Common myeloid progenitor, CD34-positive (primary cell): Measurements from ENCODE around the gene KANK4.

Experiments used
- CTCF ChIA-PET: fragments of 350-600 bp; sonication (Branson Sonifier 250); formaldehyde crosslinking; loops from one replicate; lab custom pipeline; 2021; ENCODE audit warnings: antibody characterized with exemption; lab: Charles Lee
- POLR2A ChIA-PET: fragments of 350-600 bp; sonication (Branson Sonifier 250); formaldehyde crosslinking; loops from one replicate; lab custom pipeline; 2021; ENCODE audit warnings: antibody characterized with exemption; lab: Charles Lee
- DNase-seq, 3 donors: peaks; one replicate each; pipeline versions ENCODE4 v3.0.0 to v3.0.0-alpha.2; 2013
- H3K27ac ChIP-seq, 2 experiments: 1 replicate in 1 of 2; 2 replicates in 1 of 2; pipeline ENCODE4 v1.7.0; 2013; ENCODE audit warnings: inconsistent platforms in 2 of 2, low read length in 2 of 2, mild to moderate bottlenecking in 2 of 2, low read depth in 1 of 2, moderate library complexity in 1 of 2; ENCODE audit not compliant: severe bottlenecking in 2 of 2, insufficient read depth in 1 of 2, poor library complexity in 1 of 2
- H3K27me3 ChIP-seq, 5 experiments: replicated peaks in 2 of 5; 1 replicate in 3 of 5; 2 replicates in 2 of 5; pipeline versions ENCODE4 v1.6.1 to v1.7.0; 2013; ENCODE audit warnings: low read length in 4 of 5, mild to moderate bottlenecking in 2 of 5, moderate library complexity in 2 of 5, inconsistent platforms in 1 of 5; ENCODE audit not compliant: insufficient read depth in 5 of 5, control insufficient read depth in 4 of 5
- H3K36me3 ChIP-seq, 4 experiments: 1 replicate in 2 of 4; 2 replicates in 2 of 4; pipeline versions ENCODE4 v1.6.1 to v1.7.0; 2013; ENCODE audit warnings: low read length in 3 of 4, control low read depth in 1 of 4, mild to moderate bottlenecking in 1 of 4; ENCODE audit not compliant: control insufficient read depth in 4 of 4, insufficient read depth in 4 of 4
- H3K4me1 ChIP-seq, 4 experiments: 1 replicate in 3 of 4; 2 replicates in 1 of 4; pipeline versions ENCODE4 v1.6.1 to v1.7.1; 2013; ENCODE audit warnings: low read length in 3 of 4, mild to moderate bottlenecking in 3 of 4, control low read depth in 1 of 4, inconsistent platforms in 1 of 4, moderate library complexity in 1 of 4; ENCODE audit not compliant: control insufficient read depth in 4 of 4, insufficient read depth in 4 of 4; ENCODE audit errors: control extremely low read depth in 1 of 4
- H3K4me3 ChIP-seq, 7 experiments: 1 replicate in 4 of 7; 2 replicates in 3 of 7; pipeline versions ENCODE4 v1.5.1 to v1.7.0; 2013; ENCODE audit warnings: mild to moderate bottlenecking in 7 of 7, low read length in 6 of 7, moderate library complexity in 6 of 7, inconsistent platforms in 2 of 7, low read depth in 2 of 7, control low read depth in 1 of 7; ENCODE audit not compliant: insufficient read depth in 4 of 7, control insufficient read depth in 1 of 7; ENCODE audit errors: extremely low read depth in 1 of 7
- H3K9me3 ChIP-seq, 5 experiments: 1 replicate in 4 of 5; 2 replicates in 1 of 5; pipeline versions ENCODE4 v1.6.1 to v1.7.1; 2013; ENCODE audit warnings: low read length in 4 of 5, mild to moderate bottlenecking in 2 of 5, inconsistent platforms in 1 of 5, low read depth in 1 of 5, moderate library complexity in 1 of 5; ENCODE audit not compliant: control insufficient read depth in 4 of 5, insufficient read depth in 2 of 5; ENCODE audit errors: control extremely low read depth in 1 of 5
- WGBS: methylation state at CpG from one replicate; pipeline ENCODE4 v1.1.5; 2013; ENCODE audit not compliant: insufficient coverage; 5-methylcytosine and 5-hydroxymethylcytosine counted together

Gene KANK4

DNA sequence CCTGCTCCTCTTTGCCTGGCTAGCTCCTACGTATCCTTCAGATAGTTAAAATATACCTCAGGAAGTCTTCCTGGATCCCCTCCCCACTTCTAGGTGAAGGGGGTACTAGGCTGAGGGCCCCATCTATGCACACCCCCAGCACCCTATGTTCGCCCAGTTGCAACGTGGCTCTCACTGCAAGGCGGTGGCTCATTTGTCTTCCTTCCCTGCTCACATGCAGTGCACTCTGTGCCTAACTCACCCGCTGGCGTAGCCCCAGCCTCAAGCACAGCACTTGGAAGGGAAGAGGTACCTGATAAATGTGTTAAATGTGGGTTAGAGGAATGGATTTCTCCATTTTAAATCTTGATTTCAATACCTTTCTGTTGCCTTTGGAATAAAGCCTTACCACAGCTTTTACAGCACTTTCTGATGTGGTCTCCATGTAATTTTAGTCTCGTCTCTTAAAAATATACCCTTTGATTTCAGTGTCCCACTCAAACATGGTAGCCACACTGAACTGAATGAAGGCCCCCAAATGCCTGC is 85.2 kb downstream of the KANK4 start:
- POLR2A ChIA-PET, result no interaction called here
- CTCF ChIA-PET, result no interaction called here

DNA sequence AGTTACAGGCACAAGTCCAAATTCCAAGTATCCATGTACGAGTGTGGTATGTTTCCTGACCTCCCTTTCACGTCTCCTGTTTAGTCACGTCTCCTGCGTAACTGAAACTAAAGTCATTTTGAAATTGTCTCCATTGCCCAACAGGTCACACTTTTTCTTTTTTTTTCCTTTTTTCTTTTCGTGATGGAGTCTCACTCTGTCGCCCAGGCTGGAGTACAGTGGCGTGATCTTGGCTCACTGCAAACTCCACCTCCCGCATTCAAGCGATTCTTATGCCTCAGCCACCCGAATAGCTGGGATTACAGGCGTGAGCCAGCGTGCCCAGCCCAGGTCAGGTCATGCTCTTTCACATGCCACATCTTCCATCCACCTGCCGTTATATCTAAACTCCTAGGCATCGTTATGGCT is 86.4 kb downstream of the KANK4 start:
- no peaks in the 10 kb centered on the region for H3K9me3 ChIP-seq
- POLR2A ChIA-PET, result no interaction called here
- 99% methylated on average over 14 of the region's 14 CpGs for WGBS
- H3K36me3 ChIP-seq, result no peaks in the 10 kb centered on the region
- no peaks in the 10 kb centered on the region for H3K4me1 ChIP-seq
- CTCF ChIA-PET, result no interaction called here
- H3K27me3 ChIP-seq, result no peaks in the 10 kb centered on the region
- DNase-seq, result no peak
- no peak overlapping the region for H3K27ac ChIP-seq
- no peak overlapping the region for H3K4me3 ChIP-seq

More for the DNA sequence above, 85.2 kb downstream of the KANK4 start:
- Histone ChIP-seq H3K4me3 (no peak overlapping the region), H3K27ac (no peak overlapping the region), H3K36me3 (no peaks in the 10 kb centered on the region), H3K4me1 (no peaks in the 10 kb centered on the region), H3K9me3 (no peaks in the 10 kb centered on the region), H3K27me3 (no peaks in the 10 kb centered on the region)
- DNase-seq, result no peak
- 100% methylated on average over 1 of the region's 7 CpGs for WGBS

DNA sequence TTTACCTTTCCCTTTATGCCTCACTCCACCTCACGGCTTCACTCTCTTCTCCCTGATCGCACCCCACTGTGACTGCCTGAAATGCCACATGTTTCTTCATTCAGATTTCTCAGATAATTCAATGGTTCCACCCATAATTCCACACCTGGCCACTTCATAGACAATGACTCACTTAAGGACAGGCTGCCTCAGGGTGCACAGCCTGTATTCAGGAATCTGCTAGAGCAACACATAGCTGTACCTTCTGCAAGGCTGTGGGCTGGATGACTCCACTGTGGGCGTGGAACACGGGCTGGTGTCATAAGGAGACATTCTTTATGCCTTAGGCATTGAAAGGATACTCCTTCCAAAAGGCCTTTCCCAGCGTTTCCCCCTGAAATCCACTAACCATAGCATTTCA is 88.5 kb downstream of the KANK4 start:
- Histone ChIP-seq H3K9me3 (no peaks in the 10 kb centered on the region), H3K27me3 (no peaks in the 10 kb centered on the region), H3K4me1 (no peaks in the 10 kb centered on the region), H3K4me3 (no peak overlapping the region), H3K27ac (no peak overlapping the region), H3K36me3 (no peaks in the 10 kb centered on the region)
- POLR2A ChIA-PET, result no interaction called here
- 100% methylated on average over 5 of the region's 5 CpGs for WGBS
- no peak for DNase-seq
- CTCF ChIA-PET, result no interaction called here

DNA sequence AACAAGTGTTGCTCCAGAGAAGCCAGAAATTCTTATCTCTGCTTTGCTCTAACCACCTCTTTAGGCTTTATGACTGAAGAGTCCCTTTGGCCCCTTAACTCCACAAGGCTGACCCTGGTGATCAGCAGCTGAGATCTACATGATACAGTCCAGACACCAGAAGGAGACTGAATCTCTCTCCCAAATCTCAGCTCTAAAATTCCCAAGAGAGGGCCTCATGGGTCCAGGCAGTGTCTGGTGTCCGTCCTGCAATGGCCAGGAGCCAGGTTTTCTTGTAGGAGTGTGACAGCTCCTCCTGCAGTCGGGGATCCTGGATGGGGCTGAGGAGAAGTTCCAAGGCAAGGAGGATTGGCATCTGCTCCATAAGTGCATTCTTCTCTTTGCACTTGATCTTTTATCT is 89.3 kb downstream of the KANK4 start:
- H3K27me3 ChIP-seq, result no peaks in the 10 kb centered on the region
- no peaks in the 10 kb centered on the region for H3K9me3 ChIP-seq
- no peaks in the 10 kb centered on the region for H3K4me1 ChIP-seq
- CTCF ChIA-PET, result no interaction called here
- no peak for DNase-seq
- WGBS, result 100% methylated on average over 1 of the region's 2 CpGs
- no peaks in the 10 kb centered on the region for H3K36me3 ChIP-seq
- H3K4me3 ChIP-seq, result no peak overlapping the region
- H3K27ac ChIP-seq, result no peak overlapping the region
- POLR2A ChIA-PET, result interaction anchor here (0.6 kb wide), 1 partner anchor 1439 kb away, joined by 3 read pairs; no protein-coding TSS in a partner anchor

DNA sequence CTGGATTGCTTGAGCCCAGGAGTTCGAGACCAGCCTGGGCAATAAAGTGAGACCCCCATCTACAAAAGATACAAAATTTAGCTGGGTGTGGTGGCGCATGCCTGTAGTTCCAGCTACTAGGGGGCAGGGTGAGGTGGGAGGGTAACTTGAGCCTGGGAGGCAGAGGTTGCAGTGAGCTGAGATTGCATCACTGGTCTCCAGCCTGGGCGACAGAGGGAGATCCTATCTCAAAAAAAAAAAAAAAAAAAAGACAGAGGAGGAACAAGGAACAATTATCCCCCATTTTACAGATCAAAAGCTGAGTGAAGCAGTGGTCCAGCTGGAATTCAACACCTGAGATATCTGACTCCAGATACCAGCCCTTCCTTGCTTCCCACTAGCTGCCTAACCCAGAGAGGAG is 89.8 kb downstream of the KANK4 start:
- no peaks in the 10 kb centered on the region for H3K9me3 ChIP-seq
- H3K27me3 ChIP-seq, result no peaks in the 10 kb centered on the region
- H3K4me1 ChIP-seq, result no peaks in the 10 kb centered on the region
- POLR2A ChIA-PET, result interaction anchor here (0.6 kb wide), 1 partner anchor 1439 kb away, joined by 3 read pairs; no protein-coding TSS in a partner anchor
- no peak overlapping the region for H3K27ac ChIP-seq
- 100% methylated on average over 2 of the region's 3 CpGs for WGBS
- DNase-seq, result no peak
- CTCF ChIA-PET, result interaction anchor here (1.7 kb wide), 1 partner anchor 176 kb away, joined by 5 read pairs; no protein-coding TSS in a partner anchor
- H3K4me3 ChIP-seq, result no peak overlapping the region
- H3K36me3 ChIP-seq, result no peaks in the 10 kb centered on the region

DNA sequence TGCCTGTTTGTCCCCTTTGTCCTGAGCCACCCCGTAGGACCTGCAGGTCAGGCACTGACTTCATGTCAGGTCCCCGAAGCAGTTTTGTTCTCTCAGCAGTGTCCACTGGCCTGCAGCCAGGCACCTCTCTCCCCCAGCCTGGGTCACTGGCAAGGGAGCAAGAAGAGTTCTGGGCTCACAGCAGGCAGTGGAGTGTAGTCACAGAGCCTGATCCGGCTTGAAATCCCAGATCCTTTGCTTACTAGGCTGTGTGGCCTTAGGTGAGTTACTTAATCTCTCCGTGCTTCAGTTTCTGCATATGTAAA is 90.4 kb downstream of the KANK4 start:
- Histone ChIP-seq H3K27me3 (no peaks in the 10 kb centered on the region), H3K9me3 (no peaks in the 10 kb centered on the region), H3K27ac (no peak overlapping the region), H3K36me3 (no peaks in the 10 kb centered on the region), H3K4me1 (no peaks in the 10 kb centered on the region), H3K4me3 (no peak overlapping the region)
- ChIA-PET POLR2A (no interaction called here), CTCF (interaction anchor here (0.9 to 1.7 kb wide), 2 partner anchors 51 to 176 kb away, joined by 3 to 5 read pairs; no protein-coding TSS in a partner anchor)
- no peak for DNase-seq
- WGBS, result 100% methylated on average over 4 of the region's 4 CpGs

DNA sequence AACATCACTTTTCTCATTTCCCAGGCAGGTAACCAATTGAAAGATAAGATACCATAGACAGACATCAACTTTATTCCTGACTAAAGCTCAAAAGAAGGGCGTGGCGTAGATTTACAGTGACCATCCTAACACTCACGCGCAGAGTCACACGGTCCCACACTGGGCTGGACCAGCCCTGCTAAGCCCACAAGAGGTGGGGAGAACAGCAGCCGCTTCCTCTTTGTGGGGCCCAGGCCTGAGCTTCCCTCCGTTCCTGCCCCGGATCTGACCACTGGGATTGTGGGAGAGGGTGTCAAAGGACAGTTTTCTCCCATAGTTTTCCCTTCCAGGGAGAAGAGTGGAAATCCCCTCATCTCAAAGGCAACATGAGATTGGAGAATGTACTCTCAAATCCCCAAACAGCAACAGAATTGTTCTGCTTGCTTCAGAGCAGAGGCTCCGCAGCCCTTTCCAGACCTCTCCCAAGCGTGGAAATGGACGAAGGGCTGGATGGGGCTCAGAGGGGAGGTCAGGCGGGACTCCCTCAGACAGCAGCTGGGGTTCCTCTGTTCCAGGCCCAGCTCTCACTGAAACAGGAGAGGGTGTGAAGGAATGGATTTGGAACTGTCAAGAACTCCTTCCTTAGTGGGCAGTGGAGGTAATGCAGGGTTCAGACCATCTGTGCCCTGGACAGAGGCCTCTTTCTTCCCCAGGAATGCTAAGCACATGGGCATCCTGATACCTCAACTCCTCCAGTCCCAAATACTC is 90.9 kb downstream of the KANK4 start:
- no peak overlapping the region for H3K4me3 ChIP-seq
- no peaks in the 10 kb centered on the region for H3K36me3 ChIP-seq
- no peaks in the 10 kb centered on the region for H3K27me3 ChIP-seq
- H3K4me1 ChIP-seq, result no peaks in the 10 kb centered on the region
- CTCF ChIA-PET, result interaction anchor here (0.9 to 1.7 kb wide), 2 partner anchors 51 to 177 kb away, joined by 3 to 5 read pairs; no protein-coding TSS in a partner anchor
- DNase-seq, result no peak
- no peak overlapping the region for H3K27ac ChIP-seq
- POLR2A ChIA-PET, result no interaction called here
- no peaks in the 10 kb centered on the region for H3K9me3 ChIP-seq
- 97% methylated on average over 7 of the region's 12 CpGs for WGBS
